Natural killer cell treated with Interleukin-12 subunit alpha and Interleukin-12 subunit beta and Interleukin-15 and Interleukin-18, amount 100 ng/mL, for 72 hours (primary cell): ENCODE results near the gene SIAH2. TPM values are rescaled to one million over a fixed set of nuclear protein-coding genes. Genes with fewer than 3 reads are reported as not detected.

Source experiments
- ATAC-seq, 2 donors: fragments of 150-1000 bp; cut with Tn5 transposase in 1 of 2; sonication (Bioruptor Pico), chemical (Tn5 transposase) in 1 of 2; 2 replicates each; pipeline ENCODE4 v1.10.0; 2021
- DNase-seq: peaks from one replicate; pipeline ENCODE4 v3.0.0; 2022; ENCODE audit warnings: low spot score
- H3K27ac Mint-ChIP-seq, 2 donors: 1 replicate in 1 of 2; 2 replicates in 1 of 2; pipeline ENCODE4 v1.8.0; 2022; ENCODE audit warnings: mixed read lengths in 2 of 2, mild to moderate bottlenecking in 1 of 2, moderate library complexity in 1 of 2
- H3K27me3 Mint-ChIP-seq, 2 donors: 1 replicate in 1 of 2; 2 replicates in 1 of 2; pipeline ENCODE4 v1.8.0; 2022; ENCODE audit warnings: mixed read lengths in 2 of 2
- H3K36me3 Mint-ChIP-seq: one replicate; pipeline ENCODE4 v1.8.0; 2022; ENCODE audit warnings: mixed read lengths
- H3K4me1 Mint-ChIP-seq, 2 donors: 1 replicate in 1 of 2; 2 replicates in 1 of 2; pipeline ENCODE4 v1.8.0; 2022; ENCODE audit warnings: low read depth in 2 of 2, mixed read lengths in 2 of 2, mild to moderate bottlenecking in 1 of 2
- H3K4me3 Mint-ChIP-seq: one replicate; pipeline ENCODE4 v1.8.0; 2022; ENCODE audit warnings: mixed read lengths
- H3K9me3 Mint-ChIP-seq: 2 replicates; pipeline ENCODE4 v1.8.0; 2022; ENCODE audit warnings: mixed read lengths
- total RNA-seq, 2 donors: library from RNA; stranded (reverse); gene quantifications; one replicate each; pipeline ENCODE4 v1.2.3, GENCODE V29; 2022

SIAH2 gene
- total RNA-seq, 2 donors from 2014 or later, result 34.9 to 41.4 TPM

GRCh38 chr3:150765949-150766720, 3.2 kb upstream of the SIAH2 start:
- Mint-ChIP-seq H3K4me3 (peak overlapping the region; percentile 49), H3K27me3 (peaks cover under 1 to 5% of the 10 kb centered on the region in 2 donors), H3K4me1 (peaks cover 21 to 38% of the 10 kb centered on the region in 2 donors), H3K36me3 (peaks cover 2% of the 10 kb centered on the region), H3K9me3 (no peaks in the 10 kb centered on the region), H3K27ac (peak overlapping the region; percentile 62 to 100)
- no peak for DNase-seq
- no peak for ATAC-seq

GRCh38 chr3:150764967-150765366, 2.0 kb upstream of the SIAH2 start:
- Mint-ChIP-seq H3K4me3 (peak overlapping the region; percentile 94), H3K4me1 (peaks cover 29 to 49% of the 10 kb centered on the region in 2 donors), H3K36me3 (peaks cover 5% of the 10 kb centered on the region), H3K27me3 (no peaks in the 10 kb centered on the region), H3K9me3 (no peaks in the 10 kb centered on the region), H3K27ac (peak overlapping the region; percentile 95 to 100)
- no peak for ATAC-seq
- no peak for DNase-seq

GRCh38 chr3:150764566-150764965, 1.6 kb upstream of the SIAH2 start:
- H3K4me3 Mint-ChIP-seq, result peak overlapping the region; percentile 94
- peak overlapping the region; percentile 95 to 100 for H3K27ac Mint-ChIP-seq
- peaks cover 33 to 53% of the 10 kb centered on the region in 2 donors for H3K4me1 Mint-ChIP-seq
- DNase-seq, result no peak
- no peaks in the 10 kb centered on the region for H3K9me3 Mint-ChIP-seq
- no peaks in the 10 kb centered on the region for H3K27me3 Mint-ChIP-seq
- peaks cover 5% of the 10 kb centered on the region for H3K36me3 Mint-ChIP-seq
- ATAC-seq, result no peak

- H3K36me3 Mint-ChIP-seq, result peaks cover 5% of the 10 kb centered on the region
- H3K4me3 Mint-ChIP-seq, result peak overlapping the region; percentile 94
- H3K27ac Mint-ChIP-seq, result peak overlapping the region; percentile 95 to 100
- DNase-seq (peak; percentile 67), ATAC-seq (peak; percentile 41 to 45)
- H3K4me1 Mint-ChIP-seq, result peaks cover 35 to 57% of the 10 kb centered on the region in 2 donors
- H3K27me3 Mint-ChIP-seq, result no peaks in the 10 kb centered on the region
- no peaks in the 10 kb centered on the region for H3K9me3 Mint-ChIP-seq
These were observed 993 bp upstream of the SIAH2 start for GRCh38 chr3:150763841-150764483.

- Mint-ChIP-seq H3K36me3 (peaks cover 9% of the 10 kb centered on the region), H3K27me3 (no peaks in the 10 kb centered on the region), H3K4me1 (peaks cover 41 to 63% of the 10 kb centered on the region in 2 donors), H3K9me3 (no peaks in the 10 kb centered on the region), H3K27ac (peak overlapping the region; percentile 93 to 95), H3K4me3 (peak overlapping the region; percentile 93)
- DNase-seq, result no peak
- no peak for ATAC-seq
These were observed 277 bp downstream of the SIAH2 start for GRCh38 chr3:150762662-150763121.

GRCh38 chr3:150761831-150762661, 923 bp downstream of the SIAH2 start:
- DNase-seq (no peak), ATAC-seq (no peak)
- peak overlapping the region; percentile 93 for H3K4me3 Mint-ChIP-seq
- no peaks in the 10 kb centered on the region for H3K27me3 Mint-ChIP-seq
- peaks cover 45 to 69% of the 10 kb centered on the region in 2 donors for H3K4me1 Mint-ChIP-seq
- H3K27ac Mint-ChIP-seq, result peak overlapping the region; percentile 93
- no peaks in the 10 kb centered on the region for H3K9me3 Mint-ChIP-seq
- H3K36me3 Mint-ChIP-seq, result peaks cover 9% of the 10 kb centered on the region

- no peaks in the 10 kb centered on the region for H3K27me3 Mint-ChIP-seq
- DNase-seq (no peak), ATAC-seq (no peak)
- peak overlapping the region; percentile 93 for H3K4me3 Mint-ChIP-seq
- peak overlapping the region; percentile 93 for H3K27ac Mint-ChIP-seq
- H3K36me3 Mint-ChIP-seq, result peaks cover 9% of the 10 kb centered on the region
- peaks cover 48 to 64% of the 10 kb centered on the region in 2 donors for H3K4me1 Mint-ChIP-seq
- H3K9me3 Mint-ChIP-seq, result no peaks in the 10 kb centered on the region
These were observed 2.4 kb downstream of the SIAH2 start for GRCh38 chr3:150760431-150761200.

GRCh38 chr3:150759947-150760346, 3.0 kb downstream of the SIAH2 start:
- Mint-ChIP-seq H3K27ac (peak overlapping the region; percentile 93), H3K36me3 (peaks cover 9% of the 10 kb centered on the region), H3K4me3 (peak overlapping the region; percentile 93), H3K27me3 (no peaks in the 10 kb centered on the region), H3K9me3 (no peaks in the 10 kb centered on the region), H3K4me1 (peaks cover 48 to 61% of the 10 kb centered on the region in 2 donors)
- DNase-seq, result no peak
- no peak for ATAC-seq

- no peak for DNase-seq
- Mint-ChIP-seq H3K27me3 (no peaks in the 10 kb centered on the region), H3K9me3 (no peaks in the 10 kb centered on the region), H3K4me1 (peaks cover 44 to 55% of the 10 kb centered on the region in 2 donors), H3K27ac (peak overlapping the region; percentile 93), H3K4me3 (peak overlapping the region; percentile 93), H3K36me3 (peaks cover 9% of the 10 kb centered on the region)
- no peak for ATAC-seq
These were observed 3.6 kb downstream of the SIAH2 start for GRCh38 chr3:150759319-150759718.

GRCh38 chr3:150757768-150758167, 5.2 kb downstream of the SIAH2 start:
- H3K27me3 Mint-ChIP-seq, result no peaks in the 10 kb centered on the region
- H3K4me3 Mint-ChIP-seq, result no peak overlapping the region
- DNase-seq (no peak), ATAC-seq (no peak)
- H3K27ac Mint-ChIP-seq, result peak overlapping the region in 1 of 2 donors; percentile 87
- no peaks in the 10 kb centered on the region for H3K9me3 Mint-ChIP-seq
- H3K4me1 Mint-ChIP-seq, result peaks cover 46 to 58% of the 10 kb centered on the region in 2 donors
- H3K36me3 Mint-ChIP-seq, result peaks cover 17% of the 10 kb centered on the region

- Mint-ChIP-seq H3K4me3 (no peak overlapping the region), H3K36me3 (peaks cover 18% of the 10 kb centered on the region), H3K27me3 (no peaks in the 10 kb centered on the region), H3K27ac (peak overlapping the region in 1 of 2 donors; percentile 87), H3K4me1 (peaks cover 49 to 61% of the 10 kb centered on the region in 2 donors), H3K9me3 (no peaks in the 10 kb centered on the region)
- DNase-seq (no peak), ATAC-seq (no peak)
These were observed 5.6 kb downstream of the SIAH2 start for GRCh38 chr3:150757364-150757763.

- Mint-ChIP-seq H3K36me3 (peaks cover 18% of the 10 kb centered on the region), H3K9me3 (no peaks in the 10 kb centered on the region), H3K4me3 (no peak overlapping the region), H3K27ac (peak overlapping the region in 1 of 2 donors; percentile 87), H3K4me1 (peaks cover 55 to 65% of the 10 kb centered on the region in 2 donors), H3K27me3 (no peaks in the 10 kb centered on the region)
- no peak for DNase-seq
- no peak for ATAC-seq
These were observed 6.4 kb downstream of the SIAH2 start for GRCh38 chr3:150756491-150757059.
